SK-N-MC (cell line): ENCODE results near the gene HACE1.

Experiments
- EZH2 ChIP-seq: fragments of 200-600 bp; sonication (generic); IDR thresholded peaks from one replicate; pipeline ENCODE4 v1.6.1; 2017; ENCODE audit warnings: antibody characterized with exemption
- POLR2AphosphoS5 ChIP-seq: IDR thresholded peaks from 2 replicates; pipeline ENCODE4 v1.6.1; 2012; ENCODE audit warnings: mild to moderate bottlenecking, low read depth, low read length, borderline replicate concordance

- TF ChIP-seq EZH2 (no peak), POLR2AphosphoS5 (no peak)
Observed at GRCh38 chr6:104689551-104690205, 170.0 kb downstream of the HACE1 start.
